Keratinocyte (primary cell): ENCODE data around the gene TTLL6.

Source experiments
- EZH2 ChIP-seq: IDR thresholded peaks from one replicate; pipeline ENCODE4 v1.6.1; 2012; ENCODE audit warnings: inconsistent platforms, mild to moderate bottlenecking, low read length, moderate library complexity
- TF ChIP-seq, protein P1 (sequence below), 3 experiments: IDR thresholded peaks in 1 of 3; conservative IDR thresholded peaks in 1 of 3; optimal IDR thresholded peaks in 1 of 3; 2 replicates in 2 of 3; 3 replicates in 1 of 3; pipeline versions ENCODE3 to v1.5.1; 2011; ENCODE audit warnings: low read length in 3 of 3, mild to moderate bottlenecking in 3 of 3, moderate library complexity in 2 of 3, control low read depth in 1 of 3, inconsistent platforms in 1 of 3; ENCODE audit not compliant: insufficient read depth in 2 of 3; ENCODE audit errors: extremely low read depth in 1 of 3

GRCh38 chr17:48776602-48777001, 40.4 kb downstream of the TTLL6 start:
- TF ChIP-seq, protein P1, sequence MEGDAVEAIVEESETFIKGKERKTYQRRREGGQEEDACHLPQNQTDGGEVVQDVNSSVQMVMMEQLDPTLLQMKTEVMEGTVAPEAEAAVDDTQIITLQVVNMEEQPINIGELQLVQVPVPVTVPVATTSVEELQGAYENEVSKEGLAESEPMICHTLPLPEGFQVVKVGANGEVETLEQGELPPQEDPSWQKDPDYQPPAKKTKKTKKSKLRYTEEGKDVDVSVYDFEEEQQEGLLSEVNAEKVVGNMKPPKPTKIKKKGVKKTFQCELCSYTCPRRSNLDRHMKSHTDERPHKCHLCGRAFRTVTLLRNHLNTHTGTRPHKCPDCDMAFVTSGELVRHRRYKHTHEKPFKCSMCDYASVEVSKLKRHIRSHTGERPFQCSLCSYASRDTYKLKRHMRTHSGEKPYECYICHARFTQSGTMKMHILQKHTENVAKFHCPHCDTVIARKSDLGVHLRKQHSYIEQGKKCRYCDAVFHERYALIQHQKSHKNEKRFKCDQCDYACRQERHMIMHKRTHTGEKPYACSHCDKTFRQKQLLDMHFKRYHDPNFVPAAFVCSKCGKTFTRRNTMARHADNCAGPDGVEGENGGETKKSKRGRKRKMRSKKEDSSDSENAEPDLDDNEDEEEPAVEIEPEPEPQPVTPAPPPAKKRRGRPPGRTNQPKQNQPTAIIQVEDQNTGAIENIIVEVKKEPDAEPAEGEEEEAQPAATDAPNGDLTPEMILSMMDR (optimal IDR thresholded peaks at IDR 0.05 in 1 of 3, IDR thresholded peaks at IDR 0.05 in 1 of 3, conservative IDR thresholded peaks at IDR 0.05 in 1 of 3; ENCODE audit: extremely low read depth in 1 of 3, insufficient read depth in 2 of 3, low read length in 3 of 3) = no peak
- no peak for TF ChIP-seq EZH2
